Stomach smooth muscle (tissue), 2 donors: ENCODE data around the gene RNF115.
"Not testable (repeated sequence)": the region's sequence is repeated elsewhere in the genome, so short reads cannot be mapped to it uniquely, and the experiment has no call there.

Source experiments
- H3K27ac ChIP-seq: one replicate; pipeline ENCODE4 v1.7.0; 2013; ENCODE audit warnings: mild to moderate bottlenecking, low read length, inconsistent platforms
- H3K27me3 ChIP-seq, 2 donors: one replicate each; pipeline ENCODE4 v1.7.0; 2013; ENCODE audit warnings: low read length in 2 of 2; ENCODE audit not compliant: insufficient read depth in 2 of 2, control insufficient read depth in 1 of 2
- H3K36me3 ChIP-seq, 2 donors: one replicate each; pipeline ENCODE4 v1.7.0; 2013; ENCODE audit warnings: low read length in 2 of 2; ENCODE audit not compliant: control insufficient read depth in 2 of 2, insufficient read depth in 2 of 2
- H3K4me1 ChIP-seq: one replicate; pipeline ENCODE4 v1.7.0; 2013; ENCODE audit warnings: low read length; ENCODE audit not compliant: control insufficient read depth, insufficient read depth
- H3K4me3 ChIP-seq, 2 donors: one replicate each; pipeline ENCODE4 v1.7.0; 2013; ENCODE audit warnings: low read length in 2 of 2
- H3K9ac ChIP-seq, 2 donors: one replicate each; pipeline ENCODE4 v1.7.0; 2013; ENCODE audit warnings: low read length in 2 of 2, mild to moderate bottlenecking in 1 of 2
- H3K9me3 ChIP-seq, 2 donors: one replicate each; pipeline ENCODE4 v1.7.0; 2013; ENCODE audit warnings: low read length in 2 of 2; ENCODE audit not compliant: control insufficient read depth in 2 of 2
- donor health status: healthy.
- donor health status: Pancreatic carcinoma.

The RNF115 gene

DNA sequence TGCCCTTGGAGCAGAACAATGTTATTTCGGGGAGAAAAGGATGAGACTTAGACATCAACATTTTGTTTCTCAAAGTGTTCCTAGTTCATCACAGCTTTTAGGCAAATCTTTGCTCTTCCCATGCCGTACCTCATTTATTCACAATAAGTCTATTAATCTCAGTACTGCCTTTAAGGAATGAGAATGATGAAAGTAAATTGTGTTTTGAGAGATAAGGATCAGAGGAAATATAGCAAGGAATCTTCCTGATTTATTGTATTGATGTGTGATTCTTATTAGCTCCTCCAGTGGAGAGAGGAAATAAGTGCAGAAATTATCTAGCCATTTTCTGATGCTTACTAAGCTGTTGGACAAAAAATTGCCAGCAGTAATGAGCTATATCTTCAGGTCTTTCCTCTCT is 2.1 kb upstream of the RNF115 start:
- Histone ChIP-seq H3K4me1 (no peaks in the 10 kb centered on the region), H3K4me3 (no peak overlapping the region), H3K9me3 (no peaks in the 10 kb centered on the region), H3K36me3 (peaks cover 29 to 33% of the 10 kb centered on the region in 2 donors), H3K27ac (no peak overlapping the region), H3K9ac (no peak overlapping the region), H3K27me3 (no peaks in the 10 kb centered on the region)

DNA sequence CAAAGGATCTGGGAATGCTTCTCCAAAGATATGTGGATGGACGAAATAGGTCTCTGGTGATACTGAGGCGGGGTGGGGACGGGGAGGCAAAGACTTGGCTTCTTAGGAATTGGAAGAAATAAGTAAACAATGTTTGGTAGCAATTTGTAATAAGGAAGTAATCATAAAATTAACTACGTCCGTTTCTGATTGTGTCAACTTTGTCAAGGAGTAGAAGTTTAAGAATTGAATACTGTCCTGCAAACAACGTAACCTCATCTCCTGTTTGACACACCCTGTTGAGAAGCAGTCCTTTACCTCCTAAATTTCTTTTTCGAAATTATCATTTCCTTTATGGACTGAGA is 576 bp upstream of the RNF115 start:
- Histone ChIP-seq H3K4me1 (no peaks in the 10 kb centered on the region), H3K36me3 (peaks cover 26 to 27% of the 10 kb centered on the region in 2 donors), H3K27ac (peak overlapping the region; percentile 89), H3K4me3 (peak overlapping the region; percentile 92 to 99), H3K9ac (peak overlapping the region; percentile 92 to 96), H3K27me3 (no peaks in the 10 kb centered on the region), H3K9me3 (no peaks in the 10 kb centered on the region)

DNA sequence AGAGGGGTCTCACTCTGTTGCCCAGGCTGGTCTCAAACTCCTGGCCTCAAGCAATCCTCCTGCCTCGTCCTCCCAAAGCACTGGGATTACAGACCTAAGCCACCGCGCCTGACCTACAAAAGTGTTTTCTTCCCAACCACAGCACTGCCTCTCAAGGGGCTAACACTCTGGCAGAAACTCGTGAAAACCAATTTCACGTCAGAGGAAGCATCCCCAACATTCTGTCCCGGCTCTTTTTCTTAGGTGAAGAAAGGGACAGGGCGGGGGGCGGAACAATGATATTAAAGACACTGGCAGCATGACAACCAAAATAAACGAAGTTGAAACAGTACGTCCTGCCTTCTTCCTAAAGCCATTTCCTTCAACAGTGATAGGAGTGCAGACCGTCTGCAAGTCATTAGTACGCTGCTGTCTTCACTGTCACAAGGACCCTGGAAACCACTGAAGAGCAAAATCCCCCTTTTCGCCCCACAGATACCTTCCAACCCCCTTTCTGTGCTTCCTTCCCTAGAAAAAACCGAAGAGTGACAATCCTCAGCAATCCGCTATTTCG is 1.0 kb downstream of the RNF115 start:
- H3K9me3 ChIP-seq, H3K27me3 ChIP-seq, H3K4me3 ChIP-seq, H3K9ac ChIP-seq, H3K4me1 ChIP-seq, H3K27ac ChIP-seq: not testable (repeated sequence)
- peaks cover 11 to 12% of the 10 kb centered on the region in 2 donors for H3K36me3 ChIP-seq

DNA sequence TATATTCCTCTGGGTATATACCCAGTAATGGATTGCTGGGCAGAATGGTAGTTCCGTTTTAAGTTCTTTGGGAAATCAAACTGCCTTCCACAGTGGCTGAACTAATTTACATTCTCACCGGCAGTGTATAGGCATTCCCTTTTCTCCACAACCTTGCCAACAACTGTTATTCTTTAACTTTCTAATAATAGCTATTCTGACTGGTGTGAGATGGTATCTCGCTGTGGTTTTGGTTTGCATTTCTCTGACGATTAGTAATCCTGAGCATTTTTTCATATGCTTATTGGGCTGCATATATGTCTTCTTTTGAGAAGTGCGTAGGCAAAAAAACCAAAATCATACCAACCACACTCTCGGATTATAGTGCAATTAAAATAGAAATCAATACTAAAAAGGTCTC is 5.8 kb downstream of the RNF115 start:
- H3K27ac ChIP-seq, H3K4me3 ChIP-seq, H3K4me1 ChIP-seq, H3K9me3 ChIP-seq, H3K9ac ChIP-seq, H3K27me3 ChIP-seq, H3K36me3 ChIP-seq: not testable (repeated sequence)

DNA sequence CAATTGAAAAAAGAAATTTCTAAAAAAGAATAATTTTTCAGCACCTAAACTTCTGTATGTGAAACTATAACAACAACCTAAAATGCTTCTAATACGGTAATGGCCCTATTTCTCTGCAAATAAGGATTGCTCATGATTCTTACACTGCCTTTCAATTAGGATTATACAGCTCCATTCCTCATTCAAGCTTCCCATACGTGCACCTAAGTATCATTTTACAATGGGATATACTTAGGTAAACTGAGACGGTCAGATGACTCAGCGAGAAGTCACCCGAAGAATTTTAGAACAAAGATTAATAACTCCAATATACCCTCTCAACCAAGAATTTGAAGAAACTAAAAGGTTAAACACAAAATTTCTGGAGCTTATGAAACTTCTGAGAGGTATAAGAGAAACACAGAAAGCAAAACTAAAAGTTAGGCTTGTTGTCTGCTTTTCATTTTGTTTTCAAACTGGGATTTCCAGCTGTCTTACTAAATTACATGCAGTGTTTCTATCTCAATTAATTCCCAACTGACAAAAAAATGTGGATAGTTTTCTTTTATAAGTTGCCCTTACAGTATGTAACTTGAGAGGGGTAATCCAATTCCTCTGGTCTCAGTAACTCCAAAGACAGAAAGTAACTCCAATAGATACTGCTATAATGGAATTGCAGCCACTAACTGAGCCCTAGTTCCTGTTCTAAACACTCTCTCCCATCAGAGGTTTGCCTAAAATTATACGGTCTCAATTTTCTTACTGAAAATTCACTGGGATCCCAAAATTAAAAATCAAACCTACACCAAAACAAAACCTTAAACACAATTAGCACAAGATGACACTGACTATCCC is 10.7 kb downstream of the RNF115 start:
- H3K9ac ChIP-seq: not testable (repeated sequence)

DNA sequence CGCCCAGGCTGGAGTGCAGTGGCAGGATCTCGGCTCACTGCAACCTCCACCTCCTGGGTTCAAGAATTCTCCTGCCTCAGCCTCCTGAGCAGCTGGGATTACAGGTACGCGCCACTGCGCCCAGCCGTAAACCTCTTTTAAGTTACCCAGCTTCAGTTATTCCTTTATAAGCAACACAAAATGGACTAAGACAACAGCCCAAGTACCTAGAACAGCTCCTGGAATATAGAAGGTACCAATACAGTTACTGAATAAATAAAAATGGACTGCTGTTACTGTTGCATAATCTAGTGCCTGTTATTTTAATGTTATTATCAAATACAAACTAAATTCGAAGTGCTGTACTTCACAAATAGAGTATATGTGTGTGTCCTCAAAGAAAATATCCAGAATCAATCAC is 17.1 kb downstream of the RNF115 start:
- H3K4me3 ChIP-seq: no peak overlapping the region
- H3K36me3 ChIP-seq: no peaks in the 10 kb centered on the region
- no peaks in the 10 kb centered on the region for H3K9me3 ChIP-seq
- H3K27me3 ChIP-seq: no peaks in the 10 kb centered on the region
- H3K4me1 ChIP-seq: no peaks in the 10 kb centered on the region
- H3K9ac ChIP-seq: no peak overlapping the region
- H3K27ac ChIP-seq: no peak overlapping the region

More for the DNA sequence above, 10.7 kb downstream of the RNF115 start:
- H3K27ac ChIP-seq, H3K36me3 ChIP-seq, H3K27me3 ChIP-seq, H3K9me3 ChIP-seq, H3K4me3 ChIP-seq, H3K4me1 ChIP-seq: not testable (repeated sequence)

DNA sequence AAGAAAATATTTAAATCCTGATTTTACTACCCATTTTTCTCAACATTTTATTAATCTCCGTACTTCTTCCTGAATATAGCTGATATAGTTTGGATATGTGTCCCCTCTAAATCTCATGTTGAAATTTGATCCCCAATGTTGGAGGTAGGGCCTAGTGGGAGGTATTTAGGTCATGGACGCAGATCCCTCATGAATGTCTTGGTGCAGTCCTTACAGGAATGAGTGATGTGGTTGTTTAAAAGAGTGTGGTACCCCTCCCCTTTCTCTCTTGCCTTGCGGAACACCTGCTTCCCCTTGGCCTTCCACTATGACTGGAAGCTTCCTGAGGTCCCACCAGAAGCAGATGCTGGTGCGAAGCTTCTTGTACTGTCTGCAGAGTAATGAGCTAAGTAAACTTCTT is 17.5 kb downstream of the RNF115 start:
- Histone ChIP-seq H3K36me3 (no peaks in the 10 kb centered on the region), H3K4me1 (no peaks in the 10 kb centered on the region), H3K9me3 (no peaks in the 10 kb centered on the region), H3K9ac (no peak overlapping the region), H3K27me3 (no peaks in the 10 kb centered on the region), H3K27ac (no peak overlapping the region), H3K4me3 (no peak overlapping the region)

DNA sequence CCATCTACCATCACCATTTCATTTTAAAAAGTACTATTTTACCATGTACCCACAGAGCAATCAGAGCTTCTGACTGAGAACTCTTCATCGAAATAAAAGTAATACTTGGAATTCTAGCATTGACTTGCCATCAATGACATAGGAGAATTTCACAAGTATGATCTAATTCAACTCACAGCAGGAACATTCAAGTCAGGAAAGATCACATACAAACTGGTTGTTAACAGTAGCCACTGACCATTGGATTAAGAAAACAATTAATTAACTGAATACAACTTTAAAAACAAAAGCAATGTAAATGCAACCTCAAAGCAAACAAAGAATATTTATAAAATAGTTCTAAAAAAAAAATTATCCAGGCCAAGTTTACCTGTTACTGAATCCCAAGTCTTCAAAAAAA is 18.8 kb downstream of the RNF115 start:
- H3K9me3 ChIP-seq: no peaks in the 10 kb centered on the region
- no peaks in the 10 kb centered on the region for H3K27me3 ChIP-seq
- no peak overlapping the region for H3K27ac ChIP-seq
- H3K36me3 ChIP-seq: no peaks in the 10 kb centered on the region
- no peak overlapping the region for H3K4me3 ChIP-seq
- no peaks in the 10 kb centered on the region for H3K4me1 ChIP-seq
- H3K9ac ChIP-seq: no peak overlapping the region

DNA sequence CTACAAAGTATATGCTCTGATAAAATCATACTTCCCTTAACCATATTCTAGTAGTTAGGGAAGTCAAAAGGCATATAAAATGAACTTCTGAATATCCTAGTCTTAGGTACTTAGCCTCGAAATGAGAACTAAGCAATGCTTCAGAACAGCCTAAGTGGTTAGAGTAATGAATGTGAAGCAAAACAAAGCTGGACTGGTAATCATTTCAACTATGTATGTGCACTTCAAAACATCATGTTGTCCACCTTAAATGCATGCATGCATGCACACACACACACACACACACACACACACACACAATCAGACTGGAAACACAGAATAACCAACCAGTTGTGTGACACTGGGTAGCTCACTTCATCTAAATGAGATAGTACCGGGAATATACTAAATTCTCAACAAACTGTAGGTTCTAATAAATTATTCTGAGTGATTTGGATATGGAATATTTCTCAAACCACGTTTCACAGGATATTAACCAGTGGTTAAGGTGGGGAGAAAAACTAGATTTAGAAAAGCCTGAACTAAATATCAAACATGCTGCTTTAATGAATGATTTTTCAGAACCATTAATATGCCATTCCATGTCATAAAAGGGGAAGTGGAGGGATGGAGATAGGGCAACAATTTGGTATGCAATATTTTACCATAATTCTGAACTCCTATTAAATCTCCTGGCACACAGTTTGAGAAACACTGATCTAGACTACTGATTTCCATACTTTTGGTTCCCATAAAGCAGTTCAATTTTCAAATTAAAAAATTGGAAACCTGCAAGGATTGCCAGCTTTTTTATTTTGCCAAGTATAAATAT is 19.5 kb downstream of the RNF115 start:
- Histone ChIP-seq H3K4me1 (no peaks in the 10 kb centered on the region), H3K27me3 (no peaks in the 10 kb centered on the region)

DNA sequence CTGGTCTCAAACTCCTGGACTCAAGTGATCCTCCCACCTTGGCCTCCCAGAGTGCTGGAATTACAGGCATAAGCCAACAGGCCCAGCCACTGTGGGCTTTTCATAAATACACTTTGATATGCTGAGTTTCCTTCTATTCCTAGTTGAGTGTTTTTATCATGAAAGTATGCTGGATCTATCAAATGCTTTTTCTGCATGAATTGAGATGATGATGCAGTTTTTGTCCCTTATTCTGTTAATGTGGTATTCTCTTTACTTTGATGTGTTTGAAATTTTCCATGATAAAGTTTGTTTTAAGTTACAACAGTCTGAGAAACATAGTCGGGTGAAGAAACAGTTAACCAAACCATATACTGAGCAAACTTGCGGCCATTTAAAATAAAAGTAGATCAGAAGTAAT is 24.1 kb downstream of the RNF115 start:
- H3K9ac ChIP-seq: no peak overlapping the region
- H3K27me3 ChIP-seq: no peaks in the 10 kb centered on the region
- H3K27ac ChIP-seq: no peak overlapping the region
- no peaks in the 10 kb centered on the region for H3K9me3 ChIP-seq
- no peak overlapping the region for H3K4me3 ChIP-seq
- H3K36me3 ChIP-seq: no peaks in the 10 kb centered on the region
- H3K4me1 ChIP-seq: no peaks in the 10 kb centered on the region

More for the DNA sequence above, 19.5 kb downstream of the RNF115 start:
- H3K9ac ChIP-seq: no peak overlapping the region
- no peaks in the 10 kb centered on the region for H3K9me3 ChIP-seq
- no peak overlapping the region for H3K4me3 ChIP-seq
- no peak overlapping the region for H3K27ac ChIP-seq
- no peaks in the 10 kb centered on the region for H3K36me3 ChIP-seq

DNA sequence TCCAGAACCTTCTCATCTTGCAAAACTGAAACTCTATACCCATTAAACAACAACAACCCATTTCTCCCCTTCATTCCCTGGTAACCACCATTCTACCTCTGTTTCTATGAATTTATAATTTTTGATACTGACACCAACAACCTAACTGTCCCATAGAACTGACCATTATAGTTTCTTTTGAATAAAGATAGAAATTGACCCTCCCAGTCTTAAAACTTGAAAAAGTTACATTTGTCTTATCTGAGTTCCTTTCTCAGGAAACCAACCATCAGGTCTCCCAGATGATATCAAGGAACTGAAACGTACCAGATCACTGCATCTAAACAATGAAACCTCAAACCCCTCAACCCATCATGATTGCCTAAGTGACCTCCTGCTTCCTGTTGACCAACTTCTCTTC is 27.1 kb downstream of the RNF115 start:
- H3K9ac ChIP-seq: no peak overlapping the region
- no peaks in the 10 kb centered on the region for H3K9me3 ChIP-seq
- peaks cover 0 to 2% of the 10 kb centered on the region in 2 donors for H3K36me3 ChIP-seq
- no peak overlapping the region for H3K4me3 ChIP-seq
- H3K27me3 ChIP-seq: no peaks in the 10 kb centered on the region
- no peak overlapping the region for H3K27ac ChIP-seq
- H3K4me1 ChIP-seq: no peaks in the 10 kb centered on the region
